HG03196 (cell line): Measurements from ENCODE around the gene VEZT.

ENCODE experiments used
- ATAC-seq: cut with Tn5 transposase; IDR thresholded peaks from one replicate; pipeline ENCODE4 v1.9.1; 2021; ENCODE audit not compliant: unreplicated experiment

VEZT gene

DNA sequence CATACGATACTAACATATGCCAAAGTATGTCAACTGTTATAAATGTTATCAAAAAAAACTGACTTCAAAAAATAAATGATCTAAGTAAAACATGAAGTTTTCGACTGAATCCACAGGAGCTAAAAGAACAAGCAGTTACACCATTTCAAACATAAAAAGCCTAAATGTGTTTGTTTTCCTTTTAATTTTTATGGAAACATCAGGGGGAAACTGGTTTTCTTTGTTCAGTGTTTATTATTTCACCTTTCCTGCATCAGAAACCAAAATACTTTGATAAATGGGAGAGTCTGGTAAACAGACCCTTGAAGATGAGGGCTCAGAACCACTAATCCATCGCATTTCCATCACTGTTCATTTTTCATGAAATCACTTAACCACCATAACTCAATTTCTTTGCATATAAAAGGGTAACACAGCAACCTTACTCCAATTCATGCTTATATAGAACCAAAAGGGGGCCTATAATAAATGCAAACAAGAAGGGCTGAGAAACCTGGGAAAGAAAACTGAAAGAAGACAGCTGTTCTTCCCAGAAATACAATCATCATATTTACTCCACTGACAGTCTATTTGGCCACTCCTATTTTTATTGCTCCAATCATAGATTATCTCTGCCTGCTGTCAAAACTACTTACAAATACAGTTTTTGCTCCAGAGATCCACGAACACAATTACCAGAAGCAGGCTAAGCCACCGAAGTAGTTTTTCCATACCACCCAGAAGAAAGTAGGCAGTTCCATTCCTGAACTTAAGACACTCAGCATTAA is 17.3 kb upstream of the VEZT start:
- no peak for ATAC-seq

DNA sequence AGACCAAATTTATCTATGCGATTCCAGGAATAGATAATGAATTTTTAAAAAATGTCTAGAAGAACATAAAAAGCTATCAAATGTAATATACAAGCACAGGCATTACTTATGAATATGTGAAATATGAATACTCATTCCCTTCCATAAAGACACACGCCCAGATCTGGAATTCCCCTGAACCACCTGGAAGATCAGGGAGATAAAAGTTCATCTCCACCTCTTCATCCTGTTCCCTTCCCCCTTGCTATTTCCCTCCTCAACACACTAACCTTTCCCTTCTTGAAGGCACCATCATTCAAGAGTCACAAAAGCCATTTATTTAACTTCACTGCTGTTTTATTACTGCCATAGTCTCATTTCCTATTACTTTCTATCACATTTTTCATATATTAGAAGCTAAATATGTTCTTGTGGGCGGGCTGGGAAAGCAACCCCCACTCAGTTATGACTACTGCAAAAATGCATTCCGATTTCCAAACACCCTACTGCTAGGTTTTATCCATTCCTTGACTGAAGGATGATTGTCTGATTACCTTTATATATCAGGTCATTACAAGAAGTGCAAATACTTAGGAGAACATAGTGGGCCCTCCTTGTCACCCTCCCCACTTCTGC is 16.4 kb upstream of the VEZT start:
- no peak for ATAC-seq

GRCh38 chr12:95202691-95203486 is 14.7 kb upstream of the VEZT start:
- no peak for ATAC-seq

DNA sequence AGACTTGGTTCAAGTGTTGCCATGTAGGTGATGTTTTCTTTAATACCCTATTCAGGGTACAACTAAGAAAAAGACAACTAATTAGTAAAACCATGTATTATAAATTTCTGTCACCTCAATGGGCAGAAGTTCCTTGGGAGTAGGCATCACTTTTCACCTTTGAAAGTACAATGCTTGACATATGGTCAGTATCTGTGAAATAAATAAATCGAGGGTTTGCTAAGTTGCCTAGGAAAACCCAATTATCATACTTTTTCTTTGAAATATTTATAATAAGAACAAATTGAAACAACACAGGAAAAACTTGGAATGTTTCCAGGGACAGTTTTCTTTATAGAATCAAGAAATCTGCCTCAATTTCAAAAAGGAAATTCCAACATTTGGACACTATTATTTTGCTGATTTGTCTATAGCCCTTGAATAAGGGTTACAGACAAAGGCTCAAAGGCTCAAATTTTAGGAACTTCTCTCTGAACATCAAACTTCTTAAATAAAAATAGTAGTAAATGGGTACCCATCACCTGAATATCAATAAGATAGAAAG is 14.0 kb upstream of the VEZT start:
- ATAC-seq: no peak

- no peak for ATAC-seq
Measured at GRCh38 chr12:95204141-95204866, 13.3 kb upstream of the VEZT start.

DNA sequence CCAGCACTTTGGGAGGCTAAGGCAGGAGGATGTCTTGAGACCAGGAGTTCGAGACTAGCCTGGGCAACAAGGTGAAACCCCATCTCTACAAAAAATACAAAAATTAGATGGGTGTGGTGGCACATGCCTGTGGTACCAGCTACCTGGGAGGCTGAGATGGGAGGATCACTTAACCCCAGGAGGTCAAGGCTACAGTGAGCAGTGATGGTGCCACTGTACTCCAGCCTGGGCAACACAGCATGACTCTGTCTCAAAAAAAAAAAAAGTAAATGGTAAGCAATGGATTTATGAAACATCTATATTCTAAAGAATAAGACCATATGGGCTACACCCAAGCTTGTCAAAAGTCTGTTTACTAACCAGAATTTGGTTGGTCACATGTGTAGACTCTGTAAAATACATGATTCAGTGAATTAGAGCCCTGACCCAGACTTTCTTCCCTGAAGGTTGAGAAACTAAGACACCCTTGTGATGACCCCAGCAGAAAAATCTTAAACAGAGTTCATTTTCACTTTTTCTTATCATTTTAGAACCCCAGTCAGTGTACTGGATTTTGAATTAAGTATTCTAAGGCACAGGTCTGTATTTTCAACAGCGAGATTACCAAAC is 12.5 kb upstream of the VEZT start:
- ATAC-seq: no peak

DNA sequence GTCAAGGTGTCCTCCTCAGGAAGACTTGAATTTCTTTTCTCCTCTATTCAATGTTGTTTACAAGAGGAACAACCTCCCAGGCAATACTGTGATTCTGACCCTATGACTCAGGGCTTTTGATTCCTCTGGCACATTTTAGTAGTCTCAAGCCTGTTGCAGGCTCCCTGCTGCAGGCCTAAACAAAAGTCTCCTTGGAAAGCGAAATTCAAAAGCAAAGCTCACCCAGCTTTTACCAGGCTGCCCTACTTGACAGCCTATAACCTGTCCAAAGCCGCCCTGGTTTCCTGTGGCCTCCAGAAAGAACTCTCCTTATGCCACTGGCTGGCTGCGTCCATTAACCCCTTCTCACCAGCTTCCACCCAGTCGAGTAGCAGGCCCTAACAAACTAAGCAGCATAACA is 11.9 kb upstream of the VEZT start:
- ATAC-seq: no peak

GRCh38 chr12:95206916-95207315 is 10.7 kb upstream of the VEZT start:
- no peak for ATAC-seq

DNA sequence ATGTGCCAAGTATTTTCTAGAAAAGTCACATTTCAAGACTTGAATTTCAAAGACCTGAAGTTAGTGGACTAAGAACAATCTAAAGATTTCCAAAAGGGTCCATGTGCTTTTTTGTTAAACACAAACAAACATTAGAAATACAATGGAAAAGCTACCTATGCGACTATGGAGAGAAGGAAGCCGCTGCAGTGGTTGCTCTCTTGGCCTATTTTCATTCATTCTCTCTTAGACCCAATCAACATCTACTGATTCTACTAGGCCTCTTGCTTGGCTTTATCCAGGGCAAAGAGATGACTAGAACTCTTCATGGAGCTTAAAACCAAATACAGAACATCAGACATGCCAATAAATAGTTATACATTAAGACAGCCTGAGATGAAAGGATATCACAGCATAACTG is 10.2 kb upstream of the VEZT start:
- no peak for ATAC-seq

DNA sequence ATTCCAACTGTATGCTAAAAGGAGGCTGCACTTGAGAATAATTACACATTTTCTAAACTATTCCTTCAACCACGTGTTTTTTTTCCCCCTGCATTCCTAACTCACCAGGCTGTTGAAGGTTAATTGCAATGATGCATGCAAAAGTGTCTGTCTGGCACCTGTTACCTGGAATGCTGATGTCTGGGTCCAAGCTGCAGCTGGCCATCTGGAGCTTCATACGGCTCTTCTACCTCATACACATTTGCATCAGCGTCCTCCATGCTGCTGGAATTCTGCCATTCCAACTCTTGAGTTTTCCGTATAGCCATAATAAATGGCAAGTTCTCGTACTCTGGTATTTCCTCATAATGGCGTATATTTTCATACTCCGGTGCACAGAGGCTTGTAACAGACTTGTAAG is 8.9 kb upstream of the VEZT start:
- no peak for ATAC-seq

DNA sequence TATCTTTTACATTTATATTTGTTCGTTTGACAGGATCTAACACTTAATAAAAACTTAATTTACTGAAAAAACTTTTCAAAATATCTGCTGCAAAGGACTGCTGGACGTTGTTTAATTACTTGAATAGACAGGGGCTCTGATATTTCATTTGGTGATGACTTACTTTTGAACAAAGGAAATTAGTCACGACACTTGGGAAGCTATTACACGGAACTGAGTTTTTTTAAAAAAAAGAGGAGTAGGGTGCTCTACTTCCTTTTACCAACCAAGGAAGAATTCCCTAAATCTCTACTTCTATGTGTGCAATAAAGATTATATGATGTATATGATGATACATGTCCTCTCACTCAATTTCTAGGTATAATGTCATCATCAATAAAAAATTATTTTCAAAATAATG is 5.0 kb upstream of the VEZT start:
- ATAC-seq: no peak

GRCh38 chr12:95213119-95213518 is 4.5 kb upstream of the VEZT start:
- no peak for ATAC-seq

DNA sequence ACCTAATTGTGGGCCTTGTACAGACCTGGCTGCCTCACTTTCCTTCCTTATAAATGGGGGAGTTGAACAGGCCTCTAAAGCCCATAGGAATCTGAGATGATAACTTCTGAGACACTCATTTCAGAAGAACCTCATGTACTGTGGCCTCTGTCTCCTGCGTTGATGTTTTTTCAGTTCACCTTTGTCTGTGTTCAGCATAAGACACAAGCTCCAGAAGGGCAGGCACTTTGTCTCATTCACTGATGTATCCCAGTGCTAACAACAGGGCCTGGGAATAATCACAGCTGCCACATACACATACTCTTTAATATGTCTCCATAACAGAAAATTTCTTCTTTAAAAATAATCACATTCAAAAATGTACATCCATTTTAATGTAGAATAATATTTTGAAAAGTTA is 3.7 kb upstream of the VEZT start:
- no peak for ATAC-seq

GRCh38 chr12:95214466-95214865 is 3.1 kb upstream of the VEZT start:
- no peak for ATAC-seq

DNA sequence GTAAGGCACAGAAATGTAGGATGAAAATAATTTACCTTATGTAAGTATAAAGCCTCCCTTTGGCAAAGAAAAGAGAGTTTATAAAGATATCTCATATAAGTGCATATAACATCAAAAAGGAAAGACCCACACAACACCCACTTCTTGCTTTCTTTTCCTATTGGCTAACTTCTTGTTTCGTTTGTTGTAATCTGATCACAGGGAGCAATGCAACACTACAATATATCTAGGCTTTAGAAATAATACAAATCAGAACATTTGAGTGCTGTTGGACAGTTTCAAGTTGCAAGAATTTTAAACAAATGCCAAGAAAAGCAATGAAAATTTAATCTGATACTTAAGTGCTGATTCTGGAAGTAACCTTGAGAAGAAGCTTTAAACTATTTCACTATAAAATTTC is 1.7 kb upstream of the VEZT start:
- no peak for ATAC-seq

- no peak for ATAC-seq
Measured at GRCh38 chr12:95216711-95217376, 763 bp upstream of the VEZT start.

DNA sequence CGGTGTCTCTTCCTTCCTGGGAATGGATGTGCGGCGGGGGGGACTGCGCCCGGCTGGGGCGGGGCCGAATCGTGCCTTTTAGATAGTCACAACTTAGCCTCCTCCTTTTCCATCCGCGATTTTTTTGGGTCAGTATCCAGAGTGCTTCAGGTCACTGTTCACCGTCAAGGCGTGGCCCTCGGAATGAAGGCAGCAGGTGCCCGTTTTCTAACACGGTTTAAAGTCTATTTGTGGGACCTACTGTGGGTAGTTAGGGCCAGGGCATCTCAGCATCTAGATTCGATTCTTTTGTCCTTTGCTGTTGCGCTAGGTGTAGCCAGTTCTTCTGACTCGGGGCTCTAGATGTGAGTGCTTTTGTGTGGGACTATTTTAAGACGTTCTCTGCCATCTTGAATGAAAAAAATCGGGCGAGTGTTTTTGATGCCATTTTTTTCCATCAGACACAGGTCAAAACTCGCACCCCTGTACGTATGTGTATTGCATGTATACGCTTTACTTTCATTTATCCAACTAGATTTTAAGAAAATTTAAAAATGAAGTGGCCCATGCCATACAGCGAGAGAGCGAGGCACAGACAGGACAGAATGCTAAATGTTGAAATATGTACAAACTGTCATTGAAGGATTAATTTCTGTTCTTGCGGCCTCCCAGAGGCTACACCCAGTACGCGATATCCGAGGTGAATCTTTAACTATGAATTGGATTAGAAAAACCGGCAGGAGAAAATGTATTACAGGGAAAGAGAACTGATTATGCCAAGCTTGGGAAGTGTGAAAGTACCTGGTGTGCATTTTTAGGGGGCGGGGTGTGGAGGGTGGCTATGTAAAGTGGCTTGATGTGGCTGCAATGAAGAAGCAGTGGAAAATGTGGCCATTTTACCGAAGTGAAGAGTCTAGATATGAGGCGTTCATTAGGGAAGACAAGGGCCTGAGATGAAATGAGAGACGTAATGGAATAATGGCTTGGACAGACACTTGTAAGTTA is 835 bp downstream of the VEZT start:
- peak; percentile 11 for ATAC-seq

DNA sequence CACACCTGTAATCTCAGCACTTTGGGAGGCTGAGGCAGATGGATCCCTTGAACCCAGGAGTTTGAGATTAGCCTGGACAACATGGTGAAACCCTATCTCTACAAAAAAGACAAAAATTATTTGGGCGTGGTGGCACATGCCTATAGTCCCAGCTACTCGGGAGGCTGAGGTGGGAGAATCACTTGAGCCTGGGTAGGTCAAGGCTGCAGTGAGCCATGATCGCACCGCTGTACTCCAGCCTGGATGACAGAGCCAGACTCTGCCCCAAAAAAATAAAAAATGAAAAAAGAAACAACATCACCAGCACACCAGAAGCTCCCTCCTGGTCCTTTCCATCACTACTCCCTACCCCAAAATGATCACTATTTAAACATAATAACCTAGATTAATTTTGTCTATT is 2.6 kb downstream of the VEZT start:
- no peak for ATAC-seq

DNA sequence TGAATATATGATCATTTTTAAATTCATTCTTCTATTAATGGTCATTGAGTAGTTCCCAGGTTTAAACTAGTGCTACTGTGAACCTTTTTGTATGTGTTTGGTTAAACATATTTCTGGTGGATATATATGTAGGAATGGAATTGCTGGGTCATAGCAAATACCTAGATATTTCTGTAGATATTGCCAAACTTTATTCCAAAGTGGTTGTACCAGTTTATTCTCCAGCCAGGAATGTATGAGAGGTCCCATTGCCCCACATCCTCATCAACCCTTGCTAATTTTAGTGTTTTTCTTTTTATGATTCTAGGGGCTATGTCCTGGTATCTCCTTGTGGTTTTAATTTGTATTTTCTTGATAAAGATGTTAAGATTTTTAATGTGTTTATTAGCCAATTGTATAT is 3.1 kb downstream of the VEZT start:
- ATAC-seq: no peak
